K562 (cell line): Measurements from ENCODE around the gene MAD1L1. TPM values are rescaled to one million over a fixed set of nuclear protein-coding genes. Genes with fewer than 3 reads are reported as not detected.

Source experiments
- ATAC-seq: fragments of 200-7000 bp; cut with Tn5 transposase; 3 replicates; pipeline ENCODE4 v1.9.1; 2020; ENCODE audit warnings: moderate library complexity
- BruUV-seq: library from RNA; stranded (reverse); fragments of 400-500 nt; replicated peaks from 2 replicates; lab custom pipeline; 2021; lab: Mats Ljungman, UMichigan
- CTCF ChIA-PET: fragments of 300-600 bp; formaldehyde crosslinking; extraction: SDS; loops from one replicate; lab custom pipeline; 2021; ENCODE audit warnings: low intra/inter-chr PET ratio; lab: Yijun Ruan, JAX
- POLR2A ChIA-PET: fragments of 300-600, 350-650 bp; sonication (Branson Sonifier 250); formaldehyde crosslinking; extraction: SDS; loops from one replicate; lab custom pipeline; 2021; ENCODE audit warnings: antibody characterized with exemption, inconsistent platforms; lab: Yijun Ruan, JAX
- DNase-seq, 4 experiments: peaks; one replicate each; pipeline versions ENCODE4 v3.0.0 to v3.0.0-alpha.2; 2011 to 2018; ENCODE audit warnings: low spot score in 3 of 4, mixed read lengths in 3 of 4; ENCODE audit errors: extremely low read depth in 1 of 4
- FAIRE-seq: peaks from 2 replicates; lab custom pipeline; 2011; peaks lifted over from hg19 to GRCh38; lab: Jason Lieb, UNC
- H2AFZ ChIP-seq: 2 replicates; pipeline ENCODE4 v1.6.0; 2011; ENCODE audit warnings: low read depth, low read length, control low read depth, inconsistent platforms
- H3K27ac ChIP-seq: fragments of 200-600 bp; 3 replicates; pipeline ENCODE4 v1.8.0; 2011; ENCODE audit warnings: low read depth, mild to moderate bottlenecking, control low read depth, inconsistent platforms, low read length, moderate library complexity, mixed read lengths; ENCODE audit errors: extremely low read depth
- H3K27me3 ChIP-seq, 2 experiments: fragments of 300-600 bp in 1 of 2; 2 replicates in 1 of 2; 3 replicates in 1 of 2; pipeline versions ENCODE4 v1.6.0 to v1.8.0; 2011; ENCODE audit warnings: inconsistent platforms in 2 of 2, low read length in 2 of 2, mild to moderate bottlenecking in 1 of 2, mixed read lengths in 1 of 2, moderate library complexity in 1 of 2; ENCODE audit not compliant: control insufficient read depth in 2 of 2, insufficient read depth in 2 of 2
- H3K36me3 ChIP-seq: fragments of 300-600 bp; 3 replicates; pipeline ENCODE4 v1.8.0; 2011; ENCODE audit warnings: mild to moderate bottlenecking, low read length, inconsistent platforms; ENCODE audit not compliant: control insufficient read depth, insufficient read depth
- H3K4me1 ChIP-seq, 2 experiments: fragments of 200-600 bp in 1 of 2; replicated peaks in 1 of 2; 2 replicates in 1 of 2; 3 replicates in 1 of 2; pipeline versions ENCODE4 v1.5.1 to v1.8.0; 2011; ENCODE audit warnings: inconsistent platforms in 2 of 2, low read length in 2 of 2, mild to moderate bottlenecking in 1 of 2, mixed read lengths in 1 of 2, moderate library complexity in 1 of 2; ENCODE audit not compliant: control insufficient read depth in 2 of 2, insufficient read depth in 2 of 2
- H3K4me2 ChIP-seq: 2 replicates; pipeline ENCODE4 v1.6.1; 2011; ENCODE audit warnings: low read length, control low read depth, inconsistent platforms, mixed read lengths; ENCODE audit not compliant: insufficient read depth
- H3K4me3 ChIP-seq: fragments of 200-600 bp; sonication (generic), shearing (Covaris generic); 2 replicates; pipeline ENCODE4 v1.5.1; 2016; ENCODE audit warnings: control low read depth, inconsistent platforms
- H3K79me2 ChIP-seq: fragments of 200-600 bp; 3 replicates; pipeline ENCODE4 v1.8.0; 2011; ENCODE audit warnings: low read length, inconsistent platforms; ENCODE audit not compliant: control insufficient read depth, insufficient read depth
- H3K9ac ChIP-seq, 2 experiments: 2 replicates each; pipeline versions ENCODE4 v1.6.0 to v1.6.1; 2011; ENCODE audit warnings: low read depth in 2 of 2, low read length in 2 of 2, control low read depth in 1 of 2, inconsistent platforms in 1 of 2, mild to moderate bottlenecking in 1 of 2, mixed read lengths in 1 of 2; ENCODE audit not compliant: insufficient read depth in 1 of 2
- H3K9me1 ChIP-seq: one replicate; pipeline ENCODE4 v1.6.0; 2011; ENCODE audit warnings: inconsistent platforms, mild to moderate bottlenecking, low read length, moderate library complexity; ENCODE audit not compliant: control insufficient read depth, insufficient read depth
- H3K9me3 ChIP-seq: replicated peaks from 2 replicates; pipeline ENCODE4 v1.5.1; 2011; ENCODE audit warnings: low read depth, low read length, inconsistent platforms; ENCODE audit not compliant: control insufficient read depth, insufficient read depth
- H4K20me1 ChIP-seq: replicated peaks from 2 replicates; pipeline ENCODE4 v1.6.1; 2011; ENCODE audit warnings: low read length, inconsistent platforms, mixed read lengths; ENCODE audit not compliant: control insufficient read depth, insufficient read depth
- BRD9 ChIP-seq: fragments of 450-650 bp; IDR thresholded peaks from 2 replicates; pipeline ENCODE4 v1.6.1; 2018; ENCODE audit warnings: low read depth; ENCODE audit not compliant: partially characterized antibody
- NFE2 ChIP-seq: IDR thresholded peaks from 2 replicates; pipeline ENCODE4 v1.6.1; 2014; ENCODE audit warnings: antibody characterized with exemption, low read depth
- NFRKB ChIP-seq: fragments of 450-650 bp; IDR thresholded peaks from 2 replicates; pipeline ENCODE4 v1.6.1; 2016; ENCODE audit warnings: low read depth
- NFYB ChIP-seq: IDR thresholded peaks from 2 replicates; pipeline ENCODE4 v1.6.1; 2011; ENCODE audit warnings: mild to moderate bottlenecking, moderate library complexity; ENCODE audit not compliant: insufficient read length; ENCODE audit errors: extremely low read depth
- PCBP2 ChIP-seq: fragments of 200-400 bp; formaldehyde crosslinking; IDR thresholded peaks from 2 replicates; pipeline ENCODE4 v1.6.1; 2018; ENCODE audit warnings: low read length, low read depth, mild to moderate bottlenecking, moderate library complexity; ENCODE audit not compliant: poor library complexity, severe bottlenecking
- PHB ChIP-seq: fragments of 250-450 bp; sonication (Bioruptor Pico); IDR thresholded peaks from 2 replicates; pipeline ENCODE4 v1.5.0; 2021
- PTTG1 ChIP-seq: fragments of 450-650 bp; IDR thresholded peaks from 2 replicates; pipeline ENCODE4 v1.6.1; 2016; ENCODE audit warnings: low read depth, mild to moderate bottlenecking, missing genetic modification characterization, missing compliant biosample characterization
- SMARCA5 ChIP-seq: fragments of 450-650 bp; IDR thresholded peaks from 2 replicates; pipeline ENCODE4 v1.6.1; 2016
- TFAM ChIP-seq: fragments of 250-450 bp; sonication (Bioruptor Pico); conservative IDR thresholded peaks from 2 replicates; pipeline ENCODE4 v1.5.0; 2021; ENCODE audit warnings: mild to moderate bottlenecking, moderate library complexity
- ZNF764 ChIP-seq: fragments of 250-450 bp; sonication (Bioruptor Pico); IDR thresholded peaks from 2 replicates; pipeline ENCODE4 v1.4.0; 2020; ENCODE audit warnings: low read depth, mild to moderate bottlenecking, moderate library complexity
- WGBS: fragments of 100-300 bp; shearing (Covaris generic); methylation state at CpG from one replicate; pipeline ENCODE4 v1.1.6; 2016; ENCODE audit warnings: low coverage, mixed read lengths; ENCODE audit not compliant: insufficient coverage; ENCODE audit errors: missing lambda C conversion rate; 5-methylcytosine and 5-hydroxymethylcytosine counted together
- in situ Hi-C: fragments of 300-500 bp; cut with MboI; formaldehyde crosslinking; loops from 4 replicates; pipeline ENCODE4 v1.15.0; 2018; ENCODE audit warnings: inconsistent platforms, mixed read lengths
- intact Hi-C: fragments of 100-400 bp; cut with micrococcal nuclease; formaldehyde crosslinking; loops from 2 replicates; pipeline ENCODE4 v1.14.2; 2022
- polyA plus RNA-seq, 8 experiments: library from polyadenylated mRNA; depleted of rRNA in 4 of 8; stranded (reverse) in 5 of 8; unstranded in 3 of 8; fragments of >200 nt; fragmentation: Nextera tagmentation in 2 of 8; fragmentation: Illumina TruSeq in 1 of 8; extraction: Ambion mirVana in 2 of 8; extraction: Trizol in 1 of 8; gene quantifications; 2 replicates each; pipeline versions ENCODE4 v1.2.1 to v1.2.3, GENCODE V29; 2011 to 2014; ENCODE audit warnings: inconsistent platforms in 1 of 8, missing spikeins in 1 of 8
- total RNA-seq, 7 experiments: library from RNA; depleted of rRNA in 6 of 7; stranded (reverse); fragments of >200 nt in 6 of 7; fragmentation: Illumina TruSeq in 2 of 7; extraction: Trizol in 2 of 7; gene quantifications; 2 replicates each; pipeline versions ENCODE4 v1.2.1 to v1.2.3, GENCODE V29; 2011 to 2021; ENCODE audit warnings: low replicate concordance in 1 of 7
- TF ChIP-seq, protein P1 (sequence below): fragments of 450-650 bp; IDR thresholded peaks from 2 replicates; pipeline ENCODE4 v1.7.1; 2018; ENCODE audit warnings: mild to moderate bottlenecking, low read depth; ENCODE audit not compliant: partially characterized antibody
- TF ChIP-seq, protein P2 (sequence below): sonication (generic); formaldehyde crosslinking; IDR thresholded peaks from 2 replicates; pipeline ENCODE4 v1.8.0; 2022; ENCODE audit warnings: mild to moderate bottlenecking, missing genetic modification reagents

MAD1L1 gene
- total and polyA plus RNA-seq, 9 of the 15 experiments (the other 6 are each of a cell fraction or from before 2014, with no cell fraction given): 1.7 to 89.7 (median 18.0) TPM

DNA sequence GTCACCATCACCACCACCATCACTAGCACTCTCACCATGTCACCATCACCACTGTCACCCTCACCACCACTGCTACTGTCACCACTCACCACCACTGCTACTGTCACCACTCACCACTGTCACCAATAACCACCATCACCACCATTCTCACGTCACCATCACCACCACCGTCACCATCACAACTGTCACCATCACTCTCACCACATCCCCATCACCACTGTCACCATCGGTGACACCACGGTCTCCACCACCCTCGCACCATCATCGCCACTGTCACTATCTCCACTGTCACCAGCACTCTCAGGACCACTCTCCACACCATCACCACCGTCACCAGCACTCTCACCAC is 130.4 kb downstream of the MAD1L1 start:
- intact Hi-C loops: loop anchor here (5.0 to 10.0 kb wide), 2 partner anchors 248 to 250 kb away; partner anchors contain the start of gene EIF3B

More for the DNA sequence above, 130.4 kb downstream of the MAD1L1 start:
- Histone ChIP-seq H3K4me3 (no peak overlapping the region), H3K27me3 (no peaks in the 10 kb centered on the region; a peak in 1 of 5 replicates), H2AFZ (no peak overlapping the region), H3K4me2 (no peak overlapping the region), H3K9me1 (peaks cover 3% of the 10 kb centered on the region), H3K9ac (no peak overlapping the region), H3K79me2 (peaks cover 12% of the 10 kb centered on the region; the same call in 2 of the 3 replicates), H3K9me3 (no peaks in the 10 kb centered on the region), H4K20me1 (peaks cover 5% of the 10 kb centered on the region; the same call in 1 of the 2 replicates), H3K36me3 (peaks cover 9% of the 10 kb centered on the region; the same call in 2 of the 3 replicates), H3K4me1 (peaks cover 47 to 84% of the 10 kb centered on the region in 2 experiments), H3K27ac (no peak overlapping the region; the same call in 2 of the 3 replicates)
- DNase-seq (no peak), ATAC-seq (no peak), FAIRE-seq (no peak)
- ChIA-PET POLR2A (no interaction called here), CTCF (no interaction called here)
- 94% methylated on average over 6 of the region's 7 CpGs for WGBS
- in situ Hi-C loops: no loop called here
- TF ChIP-seq PCBP2 (no peak), BRD9 (no peak), NFRKB (no peak), NFYB (no peak), ZNF764 (no peak), SMARCA5 (no peak), TFAM (CRISPR knock-in tag) (no peak), PHB (CRISPR knock-in tag) (no peak), PTTG1 (tag) (no peak), NFE2 (no peak)
- TF ChIP-seq, protein P1, sequence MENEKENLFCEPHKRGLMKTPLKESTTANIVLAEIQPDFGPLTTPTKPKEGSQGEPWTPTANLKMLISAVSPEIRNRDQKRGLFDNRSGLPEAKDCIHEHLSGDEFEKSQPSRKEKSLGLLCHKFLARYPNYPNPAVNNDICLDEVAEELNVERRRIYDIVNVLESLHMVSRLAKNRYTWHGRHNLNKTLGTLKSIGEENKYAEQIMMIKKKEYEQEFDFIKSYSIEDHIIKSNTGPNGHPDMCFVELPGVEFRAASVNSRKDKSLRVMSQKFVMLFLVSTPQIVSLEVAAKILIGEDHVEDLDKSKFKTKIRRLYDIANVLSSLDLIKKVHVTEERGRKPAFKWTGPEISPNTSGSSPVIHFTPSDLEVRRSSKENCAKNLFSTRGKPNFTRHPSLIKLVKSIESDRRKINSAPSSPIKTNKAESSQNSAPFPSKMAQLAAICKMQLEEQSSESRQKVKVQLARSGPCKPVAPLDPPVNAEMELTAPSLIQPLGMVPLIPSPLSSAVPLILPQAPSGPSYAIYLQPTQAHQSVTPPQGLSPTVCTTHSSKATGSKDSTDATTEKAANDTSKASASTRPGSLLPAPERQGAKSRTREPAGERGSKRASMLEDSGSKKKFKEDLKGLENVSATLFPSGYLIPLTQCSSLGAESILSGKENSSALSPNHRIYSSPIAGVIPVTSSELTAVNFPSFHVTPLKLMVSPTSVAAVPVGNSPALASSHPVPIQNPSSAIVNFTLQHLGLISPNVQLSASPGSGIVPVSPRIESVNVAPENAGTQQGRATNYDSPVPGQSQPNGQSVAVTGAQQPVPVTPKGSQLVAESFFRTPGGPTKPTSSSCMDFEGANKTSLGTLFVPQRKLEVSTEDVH: no peak
- TF ChIP-seq, protein P2, sequence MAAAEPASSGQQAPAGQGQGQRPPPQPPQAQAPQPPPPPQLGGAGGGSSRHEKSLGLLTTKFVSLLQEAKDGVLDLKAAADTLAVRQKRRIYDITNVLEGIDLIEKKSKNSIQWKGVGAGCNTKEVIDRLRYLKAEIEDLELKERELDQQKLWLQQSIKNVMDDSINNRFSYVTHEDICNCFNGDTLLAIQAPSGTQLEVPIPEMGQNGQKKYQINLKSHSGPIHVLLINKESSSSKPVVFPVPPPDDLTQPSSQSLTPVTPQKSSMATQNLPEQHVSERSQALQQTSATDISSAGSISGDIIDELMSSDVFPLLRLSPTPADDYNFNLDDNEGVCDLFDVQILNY (CRISPR knock-in tag): no peak
- BruUV-seq: no TSS peak
